K562 (cell line): ENCODE results near the gene MEIS2. TPM values are rescaled to one million over a fixed set of nuclear protein-coding genes. Genes with fewer than 3 reads are reported as not detected.

Source experiments
- E2F3 ChIP-seq: fragments of 250-450 bp; sonication (Bioruptor Pico); IDR thresholded peaks from 2 replicates; pipeline ENCODE4 v1.4.0; 2020; ENCODE audit warnings: mild to moderate bottlenecking
- ESRRA ChIP-seq: fragments of 450-650 bp; IDR thresholded peaks from 2 replicates; pipeline ENCODE4 v1.6.1; 2014; ENCODE audit warnings: low read depth, mild to moderate bottlenecking, moderate library complexity, borderline replicate concordance
- FIP1L1 ChIP-seq: fragments of 200-400 bp; formaldehyde crosslinking; IDR thresholded peaks from 2 replicates; pipeline ENCODE4 v1.6.1; 2018; ENCODE audit warnings: mild to moderate bottlenecking, low read depth, low read length; ENCODE audit not compliant: poor library complexity, severe bottlenecking
- KLF13 ChIP-seq: fragments of 450-650 bp; IDR thresholded peaks from 2 replicates; pipeline ENCODE4 v1.6.1; 2016; ENCODE audit warnings: missing genetic modification characterization, low read depth, mild to moderate bottlenecking, missing compliant biosample characterization, moderate library complexity, borderline replicate concordance
- MIER1 ChIP-seq: fragments of 450-650 bp; IDR thresholded peaks from 2 replicates; pipeline ENCODE4 v1.6.1; 2016; ENCODE audit warnings: antibody characterized with exemption, mild to moderate bottlenecking, low read depth
- PCBP1 ChIP-seq: fragments of 200-400 bp; formaldehyde crosslinking; IDR thresholded peaks from 2 replicates; pipeline ENCODE4 v1.6.1; 2018; ENCODE audit warnings: mild to moderate bottlenecking, low read depth, low read length; ENCODE audit not compliant: poor library complexity, severe bottlenecking
- RBM17 ChIP-seq: fragments of 200-400 bp; formaldehyde crosslinking; IDR thresholded peaks from 2 replicates; pipeline ENCODE4 v1.6.1; 2017; ENCODE audit warnings: low read depth, mild to moderate bottlenecking, low read length, borderline replicate concordance
- SMARCA4 ChIP-seq: fragments of 450-650 bp; IDR thresholded peaks from 2 replicates; pipeline ENCODE4 v1.6.1; 2016
- SNIP1 ChIP-seq: fragments of 450-650 bp; IDR thresholded peaks from 2 replicates; pipeline ENCODE4 v1.7.1; 2017; ENCODE audit warnings: low read depth, mild to moderate bottlenecking
- TBP ChIP-seq: optimal IDR thresholded peaks from 2 replicates; pipeline ENCODE3; 2011; ENCODE audit warnings: low read depth, low read length, improper control_type of control experiment
- ZBTB17 ChIP-seq: fragments of 450-650 bp; formaldehyde crosslinking; IDR thresholded peaks from 2 replicates; pipeline ENCODE4 v1.4.0; 2020; ENCODE audit warnings: mild to moderate bottlenecking
- ZNF311 ChIP-seq: fragments of 250-450 bp; sonication (Bioruptor Pico); IDR thresholded peaks from 2 replicates; pipeline ENCODE4 v1.4.0; 2020; ENCODE audit warnings: mild to moderate bottlenecking, moderate library complexity
- ZNF324 ChIP-seq: fragments of 250-450 bp; sonication (Bioruptor Pico); IDR thresholded peaks from 2 replicates; pipeline ENCODE4 v1.4.0; 2020; ENCODE audit warnings: mild to moderate bottlenecking
- ZNF41 ChIP-seq: fragments of 250-450 bp; sonication (Bioruptor Pico); conservative IDR thresholded peaks from 2 replicates; pipeline ENCODE4 v1.4.0; 2020; ENCODE audit warnings: mild to moderate bottlenecking
- polyA plus RNA-seq, 8 experiments: library from polyadenylated mRNA; depleted of rRNA in 4 of 8; stranded (reverse) in 5 of 8; unstranded in 3 of 8; fragments of >200 nt; fragmentation: Nextera tagmentation in 2 of 8; fragmentation: Illumina TruSeq in 1 of 8; extraction: Ambion mirVana in 2 of 8; extraction: Trizol in 1 of 8; gene quantifications; 2 replicates each; pipeline versions ENCODE4 v1.2.1 to v1.2.3, GENCODE V29; 2011 to 2014; ENCODE audit warnings: inconsistent platforms in 1 of 8, missing spikeins in 1 of 8
- total RNA-seq, 7 experiments: library from RNA; depleted of rRNA in 6 of 7; stranded (reverse); fragments of >200 nt in 6 of 7; fragmentation: Illumina TruSeq in 2 of 7; extraction: Trizol in 2 of 7; gene quantifications; 2 replicates each; pipeline versions ENCODE4 v1.2.1 to v1.2.3, GENCODE V29; 2011 to 2021; ENCODE audit warnings: low replicate concordance in 1 of 7
- TF ChIP-seq, protein P1 (sequence below), 2 experiments: fragments of 450-650 bp in 1 of 2; sonication (generic) in 1 of 2; formaldehyde crosslinking in 1 of 2; IDR thresholded peaks; 2 replicates each; pipeline versions ENCODE4 v1.7.1 to v1.9.0; 2016 to 2022; ENCODE audit warnings: inconsistent platforms in 1 of 2, mild to moderate bottlenecking in 1 of 2, missing genetic modification reagents in 1 of 2
- TF ChIP-seq, protein P2 (sequence below), 2 experiments: fragments of 200-800 bp in 1 of 2; sonication (Bioruptor generic) in 1 of 2; sonication (generic) in 1 of 2; formaldehyde crosslinking in 1 of 2; IDR thresholded peaks in 1 of 2; conservative IDR thresholded peaks in 1 of 2; 2 replicates each; pipeline versions ENCODE4 v1.5.0 to v1.6.1; 2016 to 2020; ENCODE audit warnings: missing compliant biosample characterization in 1 of 2, missing genetic modification characterization in 1 of 2, missing genetic modification reagents in 1 of 2

MEIS2 gene
- total and polyA plus RNA-seq, 9 of the 15 experiments (the other 6 are each of a cell fraction or from before 2014, with no cell fraction given), result 7.5 to 64.2 (median 22.3) TPM

- TF ChIP-seq, protein P1, sequence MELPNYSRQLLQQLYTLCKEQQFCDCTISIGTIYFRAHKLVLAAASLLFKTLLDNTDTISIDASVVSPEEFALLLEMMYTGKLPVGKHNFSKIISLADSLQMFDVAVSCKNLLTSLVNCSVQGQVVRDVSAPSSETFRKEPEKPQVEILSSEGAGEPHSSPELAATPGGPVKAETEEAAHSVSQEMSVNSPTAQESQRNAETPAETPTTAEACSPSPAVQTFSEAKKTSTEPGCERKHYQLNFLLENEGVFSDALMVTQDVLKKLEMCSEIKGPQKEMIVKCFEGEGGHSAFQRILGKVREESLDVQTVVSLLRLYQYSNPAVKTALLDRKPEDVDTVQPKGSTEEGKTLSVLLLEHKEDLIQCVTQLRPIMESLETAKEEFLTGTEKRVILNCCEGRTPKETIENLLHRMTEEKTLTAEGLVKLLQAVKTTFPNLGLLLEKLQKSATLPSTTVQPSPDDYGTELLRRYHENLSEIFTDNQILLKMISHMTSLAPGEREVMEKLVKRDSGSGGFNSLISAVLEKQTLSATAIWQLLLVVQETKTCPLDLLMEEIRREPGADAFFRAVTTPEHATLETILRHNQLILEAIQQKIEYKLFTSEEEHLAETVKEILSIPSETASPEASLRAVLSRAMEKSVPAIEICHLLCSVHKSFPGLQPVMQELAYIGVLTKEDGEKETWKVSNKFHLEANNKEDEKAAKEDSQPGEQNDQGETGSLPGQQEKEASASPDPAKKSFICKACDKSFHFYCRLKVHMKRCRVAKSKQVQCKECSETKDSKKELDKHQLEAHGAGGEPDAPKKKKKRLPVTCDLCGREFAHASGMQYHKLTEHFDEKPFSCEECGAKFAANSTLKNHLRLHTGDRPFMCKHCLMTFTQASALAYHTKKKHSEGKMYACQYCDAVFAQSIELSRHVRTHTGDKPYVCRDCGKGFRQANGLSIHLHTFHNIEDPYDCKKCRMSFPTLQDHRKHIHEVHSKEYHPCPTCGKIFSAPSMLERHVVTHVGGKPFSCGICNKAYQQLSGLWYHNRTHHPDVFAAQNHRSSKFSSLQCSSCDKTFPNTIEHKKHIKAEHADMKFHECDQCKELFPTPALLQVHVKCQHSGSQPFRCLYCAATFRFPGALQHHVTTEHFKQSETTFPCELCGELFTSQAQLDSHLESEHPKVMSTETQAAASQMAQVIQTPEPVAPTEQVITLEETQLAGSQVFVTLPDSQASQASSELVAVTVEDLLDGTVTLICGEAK (IDR thresholded peaks at IDR 0.05), result no peak
- TF ChIP-seq, protein P1 (CRISPR knock-in tag; IDR thresholded peaks at IDR 0.05), result no peak
- TF ChIP-seq SMARCA4 (no peak), FIP1L1 (no peak), MIER1 (no peak), KLF13 (no peak), ZNF311 (CRISPR knock-in tag) (no peak), ESRRA (no peak), RBM17 (no peak), ZBTB17 (CRISPR knock-in tag) (no peak), E2F3 (CRISPR knock-in tag) (no peak), PCBP1 (no peak), SNIP1 (no peak), ZNF324 (CRISPR knock-in tag) (no peak), ZNF41 (CRISPR knock-in tag) (no peak), TBP (no peak)
- TF ChIP-seq, protein P2, sequence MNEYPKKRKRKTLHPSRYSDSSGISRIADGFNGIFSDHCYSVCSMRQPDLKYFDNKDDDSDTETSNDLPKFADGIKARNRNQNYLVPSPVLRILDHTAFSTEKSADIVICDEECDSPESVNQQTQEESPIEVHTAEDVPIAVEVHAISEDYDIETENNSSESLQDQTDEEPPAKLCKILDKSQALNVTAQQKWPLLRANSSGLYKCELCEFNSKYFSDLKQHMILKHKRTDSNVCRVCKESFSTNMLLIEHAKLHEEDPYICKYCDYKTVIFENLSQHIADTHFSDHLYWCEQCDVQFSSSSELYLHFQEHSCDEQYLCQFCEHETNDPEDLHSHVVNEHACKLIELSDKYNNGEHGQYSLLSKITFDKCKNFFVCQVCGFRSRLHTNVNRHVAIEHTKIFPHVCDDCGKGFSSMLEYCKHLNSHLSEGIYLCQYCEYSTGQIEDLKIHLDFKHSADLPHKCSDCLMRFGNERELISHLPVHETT (CRISPR knock-in tag; conservative IDR thresholded peaks at IDR 0.05 in 1 of 2, IDR thresholded peaks at IDR 0.05 in 1 of 2), result no peak
These were observed 220.0 kb downstream of the MEIS2 start (continued) for GRCh38 chr15:36880224-36880912.
